Activated CD4-positive, alpha-beta T cell treated with anti-CD3 and anti-CD28 coated beads for 4 hours (primary cell): ENCODE data around the gene TMEM117.

Experiments used
- DNase-seq, 2 donors: peaks; one replicate each; pipeline ENCODE4 v3.0.0-alpha.2; 2020

TMEM117 gene

DNA sequence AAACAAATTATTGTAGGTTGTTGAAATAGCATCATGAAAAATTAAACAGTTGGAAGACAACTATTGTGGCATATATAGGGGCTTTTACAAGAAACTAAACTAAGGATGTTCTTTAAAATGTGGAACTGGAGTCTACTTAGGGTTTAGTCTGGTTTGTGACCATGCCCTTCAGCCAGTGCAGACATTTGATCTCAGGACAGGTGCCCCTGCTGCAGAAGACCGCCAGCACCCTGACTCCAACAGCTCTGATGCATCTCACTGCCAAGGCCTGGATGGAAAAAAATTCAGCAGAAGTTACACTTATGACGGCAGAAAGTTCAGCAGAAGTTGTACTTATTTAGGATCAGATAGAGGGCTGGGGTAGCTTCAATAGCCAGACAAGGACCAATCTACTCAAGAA is 51.5 kb downstream of the TMEM117 start:
- DNase-seq: no peak

DNA sequence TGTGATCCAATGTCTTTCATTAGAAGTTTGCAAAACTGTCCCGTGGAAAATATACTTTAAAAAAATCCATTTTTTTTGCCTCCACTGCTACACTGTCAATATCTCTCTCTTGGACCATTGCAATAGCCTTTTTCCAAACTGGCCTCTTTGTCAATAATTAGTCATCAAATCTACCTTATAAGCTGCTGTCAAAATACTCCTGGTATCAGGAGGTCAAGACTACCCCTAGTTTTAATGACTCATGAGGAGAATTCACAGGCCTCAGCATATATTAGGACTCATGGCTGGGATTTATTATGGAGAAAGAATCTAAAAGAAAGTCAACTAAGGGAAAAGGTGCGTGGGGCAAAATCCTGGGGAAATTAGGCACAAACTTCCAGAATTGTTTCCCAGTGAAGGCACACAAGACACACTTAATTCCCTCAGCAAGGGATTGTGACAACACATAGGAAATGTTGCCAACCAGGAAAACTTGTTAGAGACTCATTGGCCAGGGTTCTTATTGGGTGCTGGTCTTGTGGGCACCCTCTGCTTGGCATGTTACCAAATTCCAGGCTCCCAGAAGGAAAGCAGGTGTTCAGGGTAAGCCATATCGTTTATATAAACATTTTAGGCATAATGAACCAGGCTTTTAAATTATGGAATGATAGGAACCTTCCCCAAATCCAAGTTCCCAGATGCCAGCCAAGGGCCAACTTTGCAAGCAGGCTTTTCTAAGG is 56.1 kb downstream of the TMEM117 start:
- no peak for DNase-seq

DNA sequence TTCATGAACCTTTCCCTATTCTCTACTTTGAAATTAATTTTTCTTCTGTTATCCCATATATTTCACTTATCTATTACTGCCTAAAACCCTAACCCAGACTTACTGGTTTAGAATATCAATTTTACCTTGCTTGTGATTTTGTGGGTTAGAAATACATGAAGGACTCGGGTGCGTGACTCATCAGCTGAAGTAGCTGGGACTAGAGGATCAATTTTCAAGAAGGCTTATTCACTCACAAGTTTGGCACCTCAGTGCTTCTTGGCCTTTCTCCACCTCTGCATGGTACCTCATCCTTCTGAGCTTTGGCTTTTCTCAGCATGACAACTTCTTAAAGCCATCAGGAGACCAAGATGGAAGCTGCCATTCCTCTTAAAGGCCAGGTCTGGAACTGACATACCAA is 57.8 kb downstream of the TMEM117 start:
- DNase-seq: no peak

DNA sequence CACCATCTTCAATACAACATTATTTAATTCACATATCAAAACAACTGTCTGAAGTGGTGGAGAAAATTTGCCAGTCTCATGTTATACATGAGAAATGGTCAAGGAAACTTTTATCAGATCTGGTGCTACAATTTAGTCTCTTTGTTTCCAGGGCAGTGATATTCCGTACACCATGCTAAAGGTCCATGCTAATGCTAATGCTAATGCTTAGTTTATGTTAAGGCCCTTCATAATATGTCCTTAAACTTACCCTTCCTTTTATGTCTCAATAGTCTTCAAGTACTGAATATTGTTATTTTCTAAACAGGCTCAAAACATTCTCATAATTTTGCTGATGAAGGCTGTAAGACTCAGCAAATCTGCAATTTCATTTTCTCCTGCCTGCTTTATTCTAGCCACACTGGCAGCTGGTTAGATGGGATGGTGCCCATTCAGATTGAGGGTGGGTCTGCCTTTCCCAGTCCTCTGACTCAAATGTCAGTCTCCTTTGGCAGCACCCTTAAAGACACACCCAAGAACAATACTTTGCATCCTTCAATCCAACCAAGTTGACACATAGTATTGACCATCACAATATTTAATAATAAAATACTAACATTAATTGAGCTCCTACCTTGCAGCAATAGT is 59.8 kb downstream of the TMEM117 start:
- no peak for DNase-seq

DNA sequence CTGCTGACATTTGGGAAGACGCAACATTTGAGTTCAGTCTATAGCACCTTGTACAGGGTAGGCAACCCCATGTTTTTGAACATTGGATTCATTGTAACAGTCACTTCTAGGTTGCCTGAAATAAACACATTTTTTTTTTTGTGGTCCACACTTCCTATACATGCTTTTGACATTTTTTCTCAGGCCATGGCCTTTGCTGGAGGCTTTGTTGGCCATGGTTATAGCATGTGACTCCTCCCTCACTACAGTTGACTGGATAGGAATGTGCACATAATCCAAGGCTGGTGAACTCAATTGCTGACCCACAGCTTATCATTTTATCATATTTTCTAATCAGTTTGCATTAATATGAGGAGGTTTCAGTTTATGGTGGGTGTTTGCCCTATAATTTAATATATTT is 60.6 kb downstream of the TMEM117 start:
- no peak for DNase-seq

DNA sequence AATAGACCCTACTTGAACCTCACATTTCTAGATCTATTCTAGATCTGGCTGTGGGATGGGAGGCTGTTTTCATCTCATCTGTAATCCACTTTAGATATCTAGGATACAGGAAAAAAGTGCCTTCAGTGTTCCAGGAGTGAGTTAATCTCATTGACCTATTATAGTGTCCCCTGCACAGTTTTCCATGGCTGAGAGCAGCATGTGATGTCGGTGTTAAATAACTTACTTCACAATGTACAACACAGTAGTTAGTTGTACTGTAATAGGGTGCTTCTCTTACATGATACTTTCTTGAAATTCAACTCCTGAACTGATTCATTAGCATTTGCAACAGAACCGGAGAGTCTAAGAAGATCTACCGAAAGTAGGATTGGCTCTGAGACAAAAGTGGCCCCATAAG is 62.6 kb downstream of the TMEM117 start:
- DNase-seq: no peak

DNA sequence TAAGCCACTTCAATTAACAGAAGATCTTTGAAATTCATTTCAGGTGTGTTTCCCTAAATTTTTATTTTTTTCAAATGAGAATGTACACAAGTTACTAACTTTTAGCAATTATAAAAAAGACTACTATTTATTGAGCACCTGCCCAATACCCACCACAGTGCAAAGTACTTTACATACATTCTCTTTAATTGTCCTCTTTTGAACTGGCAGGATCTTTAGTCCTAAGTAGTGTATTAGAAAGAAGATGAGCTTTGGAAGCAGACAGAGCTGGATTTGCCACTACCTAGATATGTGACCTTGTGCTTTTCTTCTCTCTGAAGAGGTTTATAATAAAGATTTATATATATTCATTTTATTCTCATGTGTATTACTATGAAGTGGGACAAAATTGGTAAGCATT is 63.7 kb downstream of the TMEM117 start:
- no peak for DNase-seq

DNA sequence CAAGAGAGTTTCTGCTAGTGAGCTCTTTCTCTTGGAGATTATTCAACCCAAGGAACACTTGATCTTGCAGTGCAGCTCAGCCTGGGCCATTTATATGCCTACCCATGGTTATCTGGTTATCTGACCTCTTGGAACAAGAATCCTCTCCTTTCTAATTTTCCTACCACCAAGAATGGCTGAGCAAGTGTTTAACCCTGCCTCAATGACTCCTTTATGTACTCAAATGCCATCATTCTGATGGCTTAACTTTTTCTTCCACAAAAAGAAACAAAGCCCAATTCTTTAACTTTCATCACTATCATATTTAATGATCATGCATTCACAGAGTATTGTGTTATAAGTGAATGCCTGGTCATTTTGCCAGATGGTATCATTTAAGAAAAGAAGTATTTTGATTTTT is 67.8 kb downstream of the TMEM117 start:
- DNase-seq: no peak

DNA sequence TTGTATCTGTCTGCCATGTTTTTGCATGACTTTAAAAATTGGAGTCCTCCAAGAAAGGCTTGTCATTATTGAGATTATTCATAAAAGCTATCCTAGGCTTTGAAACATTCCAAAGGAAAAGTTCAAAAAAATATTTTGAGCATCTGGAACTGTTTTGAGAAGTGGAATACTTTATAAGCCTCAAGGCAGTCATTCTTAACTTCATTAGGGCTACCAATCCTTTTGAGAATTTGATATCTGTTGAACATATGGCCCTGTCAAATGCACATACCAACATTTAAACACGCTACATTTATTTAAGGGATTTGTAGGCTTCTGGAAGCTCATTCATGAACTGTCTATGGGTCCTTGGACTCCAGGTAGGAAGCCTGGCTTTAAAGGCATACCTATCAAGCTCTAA is 77.0 kb downstream of the TMEM117 start:
- no peak for DNase-seq

DNA sequence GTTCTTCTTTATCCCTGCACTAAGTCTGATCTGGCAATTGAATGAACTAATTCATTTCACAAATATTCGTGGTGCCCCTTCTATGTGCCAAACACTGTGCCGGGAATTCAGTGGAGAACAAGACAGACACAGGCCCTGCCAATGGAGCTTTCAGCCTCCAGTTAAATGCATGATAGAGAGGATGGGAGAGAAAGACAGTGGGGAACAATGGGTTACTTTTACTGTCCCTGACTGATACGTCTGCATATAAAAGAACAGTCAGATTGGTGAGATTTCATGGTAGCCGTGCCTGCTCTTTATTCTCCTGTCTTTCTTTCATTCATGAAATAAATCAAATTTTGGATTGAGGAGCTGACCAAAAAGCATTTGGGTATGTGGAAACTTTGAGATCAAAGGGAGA is 78.5 kb downstream of the TMEM117 start:
- DNase-seq: no peak

DNA sequence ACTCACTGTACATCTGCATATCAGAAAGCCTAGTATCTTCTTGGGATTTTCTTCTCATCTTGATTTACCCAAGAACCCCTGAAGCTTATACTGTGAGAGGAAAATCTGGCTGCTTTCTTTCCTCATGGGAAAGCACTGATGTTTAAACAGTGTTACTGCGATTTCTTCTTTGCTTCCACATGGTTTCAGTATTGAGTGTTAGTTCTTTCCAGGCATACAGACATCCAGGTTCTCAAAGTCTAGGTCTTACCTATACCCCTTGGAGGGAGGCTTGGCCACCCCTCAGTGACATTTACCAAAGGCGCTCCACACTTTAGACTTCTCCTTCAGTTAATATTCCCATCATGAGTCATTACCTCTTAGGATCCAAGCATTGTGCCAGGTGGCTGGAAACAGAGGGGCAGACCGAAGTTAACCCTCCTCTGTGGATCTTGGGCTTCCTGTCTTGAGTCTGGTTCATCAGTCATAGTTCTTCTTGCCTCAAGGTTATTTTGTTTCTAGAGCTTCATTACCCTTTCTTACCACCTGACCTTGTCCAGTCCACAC is 79.1 kb downstream of the TMEM117 start:
- DNase-seq: no peak

DNA sequence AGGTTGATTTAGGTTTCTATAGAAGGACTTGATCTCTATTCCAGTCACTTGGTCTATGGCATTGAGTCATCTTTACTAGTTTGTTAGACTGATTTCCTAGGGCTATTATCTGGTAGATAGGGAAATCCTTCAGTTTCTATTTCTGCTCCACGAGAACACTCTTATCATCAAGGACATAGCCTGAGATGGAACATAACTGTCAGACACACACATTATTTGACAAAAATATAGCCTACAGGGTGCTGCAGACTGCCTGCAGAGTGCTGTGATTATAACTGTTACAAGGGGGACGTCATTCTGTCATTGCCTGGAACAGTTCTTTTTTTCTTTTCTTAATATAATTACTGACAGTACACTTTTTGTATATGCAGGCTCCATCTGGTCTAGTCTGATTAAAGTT is 82.0 kb downstream of the TMEM117 start:
- no peak for DNase-seq

DNA sequence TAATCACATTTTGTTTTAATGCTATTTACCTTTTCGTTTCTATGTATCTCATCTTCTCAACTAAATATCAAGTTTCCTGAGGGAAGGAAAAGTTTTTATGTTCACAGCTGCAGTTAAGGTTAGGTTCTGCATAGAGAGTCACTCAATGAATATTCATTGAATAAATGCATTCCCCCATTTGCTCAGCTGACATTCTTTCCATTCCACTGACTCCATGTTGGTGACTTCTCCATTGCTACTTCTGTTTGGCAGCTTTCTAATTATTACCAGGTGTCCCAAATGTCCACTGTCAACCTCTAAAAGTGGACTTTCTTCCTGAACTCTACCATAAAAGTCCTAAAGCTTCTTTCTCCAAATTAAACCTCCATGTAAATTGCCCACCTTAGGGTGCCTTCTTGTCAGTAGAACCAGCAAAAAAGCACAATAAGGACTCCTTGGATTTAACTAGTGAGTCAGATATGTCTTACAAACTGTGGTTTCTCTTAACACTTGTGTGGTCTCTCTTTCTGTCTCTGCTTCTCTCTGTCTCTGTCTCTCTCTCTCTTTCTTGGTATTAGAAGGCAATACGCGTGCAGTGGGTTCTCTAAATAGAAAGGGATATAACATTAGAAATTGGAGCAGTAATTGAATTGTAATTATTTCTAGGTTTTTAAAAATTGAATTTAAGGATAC is 85.9 kb downstream of the TMEM117 start:
- no peak for DNase-seq

DNA sequence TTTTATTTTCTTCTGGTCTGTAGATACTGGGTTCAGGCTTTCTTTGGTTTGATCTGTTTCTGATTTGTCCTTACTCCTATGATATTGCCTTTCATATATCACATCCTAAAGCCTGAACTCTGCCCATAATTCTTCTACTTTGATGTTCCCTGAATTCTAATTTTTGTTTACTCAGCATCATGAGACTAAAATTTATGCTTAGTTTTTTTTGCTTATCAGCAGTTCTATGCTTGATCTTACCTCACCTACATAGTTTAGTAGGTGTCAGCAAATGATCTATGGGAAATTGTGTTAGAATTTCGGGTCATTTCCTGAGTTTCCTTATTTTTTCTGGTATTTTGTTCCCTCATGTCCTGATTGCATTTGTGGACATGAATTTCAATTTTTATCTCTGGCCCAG is 94.2 kb downstream of the TMEM117 start:
- DNase-seq: no peak

DNA sequence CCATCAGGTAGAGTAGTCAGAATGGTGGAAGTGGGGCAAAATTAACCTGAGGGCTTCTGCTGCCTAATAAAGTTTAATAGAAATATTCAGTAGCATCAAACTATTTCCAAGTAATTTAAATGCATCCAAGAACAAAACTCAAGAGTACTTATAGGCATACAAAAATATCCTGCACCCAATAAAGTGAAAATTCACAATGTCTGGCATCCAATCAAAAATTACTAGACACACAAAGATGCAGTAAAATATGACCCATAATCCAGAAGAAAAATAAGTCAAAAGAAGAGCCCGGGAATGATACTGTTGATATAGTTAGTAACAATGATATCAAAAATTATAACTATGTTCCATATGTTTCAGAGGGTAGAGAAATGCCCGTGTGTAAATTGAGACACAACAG is 95.3 kb downstream of the TMEM117 start:
- no peak for DNase-seq

DNA sequence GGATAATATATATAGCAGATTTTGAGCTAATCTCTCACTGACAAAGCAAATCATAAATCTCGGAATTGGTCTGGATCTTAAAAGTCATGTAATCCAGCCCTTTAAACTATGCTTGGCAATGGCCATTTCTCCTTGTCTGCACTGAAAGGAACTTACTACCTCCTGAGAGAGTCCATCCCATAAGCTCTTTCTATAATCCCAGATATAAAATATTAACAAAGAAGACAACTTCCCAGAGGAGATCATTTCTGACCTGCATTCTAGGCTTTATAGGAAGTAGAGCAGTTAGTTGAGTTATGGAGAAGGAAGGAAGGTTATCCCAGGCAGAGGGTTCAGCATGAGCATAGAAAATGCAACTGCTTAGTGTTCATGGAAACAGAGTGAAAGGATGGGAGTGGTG is 99.7 kb downstream of the TMEM117 start:
- no peak for DNase-seq

DNA sequence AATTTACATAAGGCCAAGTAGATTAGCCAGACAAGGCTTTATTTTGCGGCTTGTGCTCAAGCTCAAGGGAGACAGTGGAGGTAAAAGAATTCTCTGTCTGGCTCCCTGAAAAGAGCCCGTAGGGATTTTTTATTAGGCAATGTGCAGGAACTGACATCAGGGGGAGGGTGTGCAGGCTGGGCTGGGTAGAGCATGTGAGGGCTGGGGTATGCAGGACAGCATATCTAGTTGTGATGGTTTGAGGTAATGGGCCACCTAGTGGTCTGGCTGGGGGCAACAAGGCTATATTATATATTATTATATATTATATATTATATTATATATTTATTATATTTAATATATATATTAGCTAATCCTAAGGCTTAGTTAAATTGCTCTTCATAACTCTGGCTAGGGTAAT is 102.1 kb downstream of the TMEM117 start:
- no peak for DNase-seq

DNA sequence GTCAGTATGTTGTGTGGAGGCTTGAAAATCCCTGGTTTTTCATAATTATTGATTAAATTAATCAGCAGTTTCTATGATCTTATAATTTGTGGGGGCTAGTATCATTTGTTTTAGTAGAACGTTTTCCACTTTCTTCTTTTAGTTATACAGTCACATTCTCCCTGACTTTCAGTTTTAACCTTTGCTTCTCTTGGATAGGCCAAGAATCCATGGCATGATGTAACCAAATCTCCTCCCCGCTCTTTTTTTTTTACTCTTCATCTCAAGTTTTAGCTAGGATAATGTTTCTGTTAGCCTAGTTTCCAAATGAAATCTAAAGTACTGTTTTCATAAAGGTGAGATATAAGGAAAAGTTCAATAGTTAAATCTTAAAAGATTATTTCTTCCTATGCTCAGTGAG is 106.5 kb downstream of the TMEM117 start:
- DNase-seq: no peak

DNA sequence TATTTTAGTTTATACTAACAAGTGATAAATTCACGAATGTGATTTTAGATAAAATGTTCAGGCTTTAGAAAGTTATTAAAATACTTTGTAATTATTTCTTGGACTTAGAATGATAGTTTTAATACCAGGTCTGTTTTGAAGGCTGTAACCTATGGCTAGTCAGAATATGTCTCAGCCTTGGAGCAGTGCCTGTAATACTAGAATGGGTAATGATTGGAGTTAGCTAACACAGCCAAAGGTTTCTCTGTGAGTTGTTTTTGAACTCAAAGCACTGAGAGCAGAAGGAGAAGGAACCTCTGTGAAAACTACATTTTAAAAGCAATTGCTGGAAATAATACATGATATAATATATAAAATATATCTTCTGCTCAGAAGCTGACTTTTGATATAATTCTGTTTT is 110.1 kb downstream of the TMEM117 start:
- DNase-seq: no peak

DNA sequence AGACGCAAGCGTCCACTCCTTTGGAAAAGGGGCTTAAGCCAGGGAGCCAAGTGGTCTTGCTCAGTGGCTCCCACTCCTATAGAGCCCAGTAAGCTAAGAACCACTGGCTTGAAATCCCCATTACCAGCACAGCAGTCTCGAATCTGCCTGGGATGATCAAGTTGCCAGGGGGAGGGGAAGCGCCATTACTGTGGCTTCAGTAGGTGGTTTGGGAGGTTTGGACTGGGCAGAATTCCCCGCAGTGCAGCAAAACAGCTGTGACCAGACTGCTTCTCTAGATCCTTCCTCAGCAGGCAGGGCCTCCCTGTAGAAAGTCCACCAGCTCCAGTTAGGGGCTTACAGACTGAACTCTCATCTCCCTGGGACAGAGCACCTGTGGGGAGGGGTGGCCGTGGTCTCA is 115.4 kb downstream of the TMEM117 start:
- DNase-seq: no peak

DNA sequence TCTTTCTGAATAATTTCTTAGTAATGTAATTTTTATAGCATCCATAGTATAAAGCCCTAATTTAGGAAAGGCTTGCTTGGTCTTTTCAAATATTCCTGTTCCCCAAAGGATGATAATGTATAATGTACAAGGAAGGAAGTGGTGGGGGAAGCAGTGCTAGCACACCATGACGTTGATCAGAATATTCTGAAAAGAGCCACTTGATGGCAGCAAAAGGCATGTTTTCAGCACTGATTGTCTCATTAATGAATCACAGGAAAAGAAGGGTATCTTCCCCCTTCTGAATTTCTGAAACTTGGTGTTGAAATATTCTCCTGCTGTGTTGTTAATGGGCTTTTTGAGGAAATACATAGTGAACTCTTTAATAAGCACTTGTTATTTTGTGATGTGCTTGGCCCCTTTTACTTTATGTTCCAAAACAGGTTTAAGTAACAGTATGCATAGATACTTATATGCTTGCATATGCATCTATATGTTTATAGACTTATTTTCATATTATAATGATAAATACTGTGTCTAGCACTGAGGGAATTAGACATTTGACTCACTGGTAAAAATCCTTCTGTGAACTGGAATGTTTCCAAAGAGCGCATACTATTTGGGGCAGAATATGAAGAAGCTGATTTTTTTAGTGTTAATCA is 122.0 kb downstream of the TMEM117 start:
- DNase-seq: peak in 1 of 2 donors; percentile 6

DNA sequence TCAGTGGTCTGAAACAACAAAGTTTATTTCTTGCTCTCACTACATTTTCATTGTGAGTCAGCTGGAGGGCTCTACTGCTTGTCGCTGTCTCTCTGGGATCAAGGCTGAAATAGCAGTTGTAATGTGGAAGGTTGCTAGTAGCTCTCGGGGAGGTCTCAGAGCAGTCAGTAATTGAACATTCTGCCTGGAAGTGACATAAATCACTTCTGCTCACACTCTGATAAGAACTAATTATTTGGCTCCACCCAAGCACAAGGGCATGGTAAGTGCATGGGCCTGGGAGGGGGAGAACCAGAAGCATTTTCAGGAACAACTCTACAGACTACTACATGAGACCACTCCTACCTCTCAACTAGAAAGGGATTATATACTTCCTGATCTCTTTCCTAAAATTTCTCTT is 128.2 kb downstream of the TMEM117 start:
- no peak for DNase-seq

DNA sequence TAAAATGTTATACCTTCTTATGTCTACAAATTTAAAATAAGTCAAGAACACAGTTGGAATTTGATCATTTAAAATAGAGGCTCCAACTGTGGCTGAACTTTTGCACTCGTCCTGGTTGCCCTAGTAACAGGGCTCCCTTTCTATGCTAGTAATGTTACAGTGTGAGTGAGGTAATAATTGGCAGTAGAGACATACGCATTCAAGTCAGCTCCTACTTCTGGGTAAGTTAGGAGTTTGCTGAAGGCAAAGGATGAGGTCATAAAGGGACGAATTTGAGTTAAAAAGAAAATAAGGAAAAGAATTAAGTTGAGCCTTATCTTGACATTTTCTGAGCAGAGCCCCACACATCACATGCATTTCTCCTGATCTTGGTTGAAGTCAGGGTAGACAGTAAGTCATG is 129.1 kb downstream of the TMEM117 start:
- no peak for DNase-seq

DNA sequence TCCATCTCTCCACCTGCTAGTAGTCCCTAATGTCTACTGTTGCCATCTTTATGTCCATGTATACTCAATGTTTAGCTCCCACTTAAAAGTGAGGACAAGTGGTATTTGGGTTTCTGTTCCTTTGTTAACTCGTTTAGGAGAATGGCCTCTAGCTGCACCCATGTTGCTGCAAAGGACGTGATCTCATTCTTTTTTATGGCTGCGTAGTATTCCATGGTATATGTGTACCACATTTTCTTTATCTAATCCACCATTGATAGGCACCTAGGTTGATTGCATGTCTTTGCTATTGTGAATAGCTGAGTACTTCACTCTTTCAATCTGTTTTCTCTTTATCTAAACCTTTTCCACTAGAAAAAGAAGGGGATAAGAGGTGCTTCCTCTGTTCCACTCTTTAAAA is 130.0 kb downstream of the TMEM117 start:
- DNase-seq: no peak
